Hematopoietic multipotent progenitor cell treated with erythropoietin and hydrocortisone succinate and interleukin-3 and kit ligand, for 4 days (in vitro differentiated cells): ENCODE results near the gene NBPF12.
"Not testable (repeated sequence)": the region's sequence is repeated elsewhere in the genome, so short reads cannot be mapped to it uniquely, and the experiment has no call there.

Source experiments
- DNase-seq: peaks from one replicate; pipeline ENCODE4 v3.0.0-alpha.2; 2015

NBPF12 gene, protein sequence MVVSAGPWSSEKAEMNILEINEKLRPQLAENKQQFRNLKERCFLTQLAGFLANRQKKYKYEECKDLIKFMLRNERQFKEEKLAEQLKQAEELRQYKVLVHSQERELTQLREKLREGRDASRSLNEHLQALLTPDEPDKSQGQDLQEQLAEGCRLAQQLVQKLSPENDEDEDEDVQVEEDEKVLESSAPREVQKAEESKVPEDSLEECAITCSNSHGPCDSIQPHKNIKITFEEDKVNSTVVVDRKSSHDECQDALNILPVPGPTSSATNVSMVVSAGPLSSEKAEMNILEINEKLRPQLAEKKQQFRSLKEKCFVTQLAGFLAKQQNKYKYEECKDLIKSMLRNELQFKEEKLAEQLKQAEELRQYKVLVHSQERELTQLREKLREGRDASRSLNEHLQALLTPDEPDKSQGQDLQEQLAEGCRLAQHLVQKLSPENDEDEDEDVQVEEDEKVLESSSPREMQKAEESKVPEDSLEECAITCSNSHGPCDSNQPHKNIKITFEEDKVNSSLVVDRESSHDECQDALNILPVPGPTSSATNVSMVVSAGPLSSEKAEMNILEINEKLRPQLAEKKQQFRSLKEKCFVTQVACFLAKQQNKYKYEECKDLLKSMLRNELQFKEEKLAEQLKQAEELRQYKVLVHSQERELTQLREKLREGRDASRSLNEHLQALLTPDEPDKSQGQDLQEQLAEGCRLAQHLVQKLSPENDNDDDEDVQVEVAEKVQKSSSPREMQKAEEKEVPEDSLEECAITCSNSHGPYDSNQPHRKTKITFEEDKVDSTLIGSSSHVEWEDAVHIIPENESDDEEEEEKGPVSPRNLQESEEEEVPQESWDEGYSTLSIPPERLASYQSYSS (N-terminal part only)

DNA sequence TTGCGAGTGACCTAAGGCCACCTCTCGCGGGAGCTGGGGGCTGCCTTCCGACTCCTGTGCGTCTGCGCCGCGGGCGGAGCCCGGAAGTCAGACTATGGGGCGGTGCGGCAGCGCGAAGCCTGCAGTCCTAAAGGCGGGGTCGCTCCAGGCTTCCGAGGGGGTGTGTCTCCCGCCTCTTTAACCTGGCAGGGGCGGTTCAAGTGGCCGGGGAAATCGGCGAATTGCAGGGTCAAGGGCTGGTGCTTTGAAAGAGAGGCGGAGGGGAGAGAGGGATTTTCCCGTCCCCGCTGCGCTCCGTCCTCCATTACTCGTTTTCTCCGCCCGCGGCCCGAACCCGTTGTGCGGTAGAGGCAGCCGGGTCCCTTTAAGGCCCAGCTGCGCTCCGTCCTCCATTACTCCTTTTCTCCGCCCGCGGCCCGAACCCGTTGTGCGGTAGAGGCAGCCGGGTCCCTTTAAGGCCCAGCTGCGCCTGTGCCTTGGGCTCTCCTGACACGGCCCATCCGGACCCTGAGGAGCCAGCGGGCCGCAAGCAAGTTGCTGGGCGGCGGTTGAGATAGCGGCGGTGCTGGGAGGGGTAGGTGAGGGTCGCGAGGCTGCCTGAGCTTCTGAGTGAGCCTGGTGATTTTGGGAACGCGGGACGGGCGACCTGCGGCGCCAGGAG lies at the start of gene NBPF12:
Gene NBPF12, plus strand, starts transcription at position 83 of the 661 bp plus-strand sequence. CDS start 21,820 bp downstream, outside the sequence.
- peak; percentile 95 for DNase-seq

DNA sequence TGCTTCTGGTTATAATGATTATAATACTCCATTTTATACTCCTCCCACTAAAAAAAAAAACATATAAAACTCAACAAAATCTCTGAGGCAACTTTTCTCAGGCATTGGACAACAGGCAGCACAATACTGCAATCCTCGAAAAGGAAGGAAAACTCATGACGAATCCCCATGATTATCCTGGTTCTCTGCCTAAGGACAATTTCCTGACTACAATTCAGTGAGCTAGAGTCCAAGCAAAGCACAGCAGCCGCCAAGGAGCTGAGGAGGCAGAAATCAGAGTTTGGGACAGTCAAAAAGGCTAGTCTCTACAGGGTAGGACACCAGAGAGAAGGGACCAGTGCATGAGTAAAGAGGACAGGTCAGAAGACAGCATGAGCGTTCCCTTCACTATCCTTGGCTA lies 46.8 kb upstream of the NBPF12 start:
- DNase-seq = not testable (repeated sequence)

DNA sequence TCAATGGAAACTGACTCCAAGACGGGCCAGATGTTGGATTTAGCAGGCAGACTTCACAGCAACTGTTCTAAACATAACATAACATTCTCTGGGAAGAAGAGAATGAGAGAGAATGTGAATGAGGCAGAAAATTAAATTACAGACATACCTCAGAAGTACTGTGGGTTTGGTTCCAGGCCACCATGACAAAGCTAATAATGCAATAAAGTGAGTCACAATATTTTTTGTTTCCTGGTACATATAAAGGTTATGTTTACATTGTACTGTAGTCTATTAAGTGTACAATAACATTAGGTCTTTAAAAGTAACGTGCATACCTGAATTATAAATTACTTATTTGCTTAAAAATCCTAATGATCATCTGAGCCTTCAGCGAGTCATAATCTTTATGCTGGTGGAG lies 45.8 kb upstream of the NBPF12 start:
- not testable (repeated sequence) for DNase-seq

DNA sequence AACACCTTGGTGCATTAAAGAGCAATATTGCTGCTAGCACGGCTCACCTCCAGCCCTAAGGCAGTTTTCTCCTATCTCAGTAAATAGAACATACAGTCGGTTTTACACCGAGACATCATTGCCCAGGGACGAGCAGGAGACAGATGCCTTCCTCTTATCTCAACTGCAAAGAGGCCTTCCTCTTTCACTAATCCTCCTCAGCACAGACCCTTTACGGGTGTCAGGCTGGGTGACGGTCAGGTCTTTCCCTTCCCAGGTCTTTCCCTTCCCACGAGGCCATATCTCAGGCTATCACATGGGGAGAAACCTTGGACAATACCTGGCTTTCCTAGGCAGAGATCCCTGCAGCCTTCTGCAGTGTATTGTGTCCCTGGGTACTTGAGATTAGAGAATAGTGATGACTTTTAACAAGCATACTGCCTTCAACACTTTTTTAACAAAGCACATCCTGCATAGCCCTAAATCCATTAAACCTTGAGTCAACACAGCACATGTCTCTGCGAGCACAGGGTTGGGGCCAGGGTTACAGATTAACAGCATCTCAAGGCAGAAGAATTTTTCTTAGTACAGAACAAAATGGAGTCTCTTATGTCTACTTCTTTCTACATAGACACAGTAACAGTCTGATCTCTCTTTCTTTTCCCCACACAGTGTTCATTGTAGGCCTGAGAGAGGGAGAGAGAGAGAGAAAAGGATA lies 30.4 kb upstream of the NBPF12 start:
- peak; percentile 3 for DNase-seq

DNA sequence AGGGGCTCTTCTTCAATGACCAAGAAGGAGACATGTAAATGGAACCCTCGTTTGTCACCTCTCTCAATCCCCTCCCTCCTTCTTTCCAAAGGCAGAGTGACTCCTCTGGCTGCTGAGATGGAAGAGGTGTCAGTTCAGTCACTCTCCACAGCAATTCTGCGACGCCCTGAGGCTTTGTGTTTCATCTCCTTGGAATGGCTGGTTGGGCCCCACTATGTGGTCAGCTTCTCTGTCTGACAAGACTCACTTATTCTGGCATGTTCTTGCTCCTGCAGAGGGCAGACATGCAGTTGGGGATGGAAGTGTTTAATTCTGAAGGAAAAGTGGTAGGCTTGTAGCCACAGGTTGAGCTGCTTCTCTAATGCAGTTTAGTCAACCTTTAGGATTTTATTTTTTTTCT lies 25.1 kb upstream of the NBPF12 start:
- peak; percentile 15 for DNase-seq

DNA sequence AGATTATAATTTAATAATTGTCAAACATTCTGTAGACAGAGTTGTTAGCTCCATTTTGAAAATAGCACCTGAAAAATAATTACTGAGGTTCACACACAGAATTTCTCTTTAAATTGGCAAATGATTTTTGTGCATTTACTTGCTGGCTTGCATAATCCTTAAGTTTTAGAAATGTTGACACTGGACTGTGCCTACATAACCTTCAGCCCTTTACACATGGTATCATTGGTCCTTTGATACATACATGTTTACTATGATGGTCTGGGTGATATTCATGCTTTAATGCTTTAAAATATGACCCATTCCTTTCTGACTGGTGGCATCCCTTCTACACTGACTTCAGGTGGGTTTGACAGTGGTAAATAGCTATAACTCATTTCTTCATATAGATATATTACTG lies 17.3 kb upstream of the NBPF12 start:
- DNase-seq = not testable (repeated sequence)

DNA sequence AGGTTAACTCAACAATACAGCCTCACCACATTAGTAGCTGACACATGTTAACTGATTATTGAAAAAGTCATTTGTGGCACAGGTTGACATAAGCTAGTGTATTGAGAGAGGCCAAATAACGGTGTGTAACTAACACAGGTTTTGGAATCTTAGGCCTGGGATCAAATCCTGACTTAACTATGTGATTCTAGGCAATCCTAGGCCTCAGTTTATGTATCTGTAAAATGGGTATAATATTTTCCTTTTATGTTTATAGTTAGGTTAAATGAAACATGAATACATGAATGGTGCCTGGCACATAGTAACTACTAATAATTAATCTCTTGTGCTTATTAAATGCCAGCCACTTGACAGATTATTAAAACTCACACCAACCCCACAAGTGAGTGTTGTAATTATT lies 15.5 kb upstream of the NBPF12 start:
- not testable (repeated sequence) for DNase-seq

DNA sequence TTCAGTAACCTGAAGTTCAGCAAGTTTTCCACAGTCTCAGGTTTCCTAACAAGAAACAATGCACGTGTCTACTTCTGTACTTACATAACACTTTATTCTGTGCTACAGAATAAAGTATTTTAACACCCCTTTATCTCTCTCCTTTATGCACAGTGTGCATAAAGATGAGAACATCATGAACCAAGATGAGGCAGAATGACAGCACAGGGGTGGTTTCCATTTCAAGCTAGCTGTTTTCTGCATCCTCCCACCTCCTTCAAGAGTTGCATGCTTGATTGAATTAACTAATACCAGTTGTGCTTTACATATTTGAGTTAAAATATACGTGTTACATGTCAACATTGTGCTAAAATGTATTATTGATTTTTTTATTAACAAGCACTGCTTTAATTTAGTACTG lies 14.0 kb upstream of the NBPF12 start:
- not testable (repeated sequence) for DNase-seq

DNA sequence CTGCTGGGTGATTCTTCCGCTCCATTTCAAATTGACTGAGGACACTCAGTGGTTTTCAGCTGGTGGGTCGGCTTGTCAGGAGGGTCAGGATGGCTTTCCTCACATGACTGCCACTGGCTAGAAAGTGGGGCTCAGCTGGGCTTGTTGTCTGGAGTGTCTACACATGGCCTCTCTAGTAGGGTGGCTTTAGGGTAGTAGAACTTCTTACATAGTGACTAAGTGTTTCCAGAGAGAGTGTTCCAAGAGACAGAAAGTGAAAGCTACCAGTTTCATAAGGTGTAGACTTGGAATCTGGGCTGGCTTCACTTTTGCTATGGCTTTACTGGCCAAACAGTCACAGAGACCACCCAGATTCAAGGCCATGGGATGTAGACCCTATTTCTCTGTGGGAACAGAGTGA lies 11.7 kb upstream of the NBPF12 start:
- DNase-seq = not testable (repeated sequence)

DNA sequence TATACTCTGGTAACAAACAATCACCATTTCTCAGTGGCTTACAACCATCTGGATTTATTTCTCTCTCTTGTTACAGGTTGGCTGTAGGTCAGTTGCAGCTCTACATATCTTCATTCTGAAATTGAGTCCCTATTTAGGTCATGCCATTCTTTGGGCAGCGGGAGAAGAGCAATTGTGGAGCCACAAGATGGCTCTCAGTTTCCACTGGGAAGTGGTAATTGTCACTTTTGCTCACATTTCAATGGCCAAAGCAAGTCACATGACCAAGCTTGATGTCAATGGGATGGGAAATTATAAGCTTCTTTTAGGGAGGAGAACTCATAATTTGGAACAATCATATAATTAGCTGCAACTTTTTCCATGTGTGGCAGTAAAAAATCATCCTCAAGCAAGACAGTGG lies 7.9 kb upstream of the NBPF12 start:
- not testable (repeated sequence) for DNase-seq

DNA sequence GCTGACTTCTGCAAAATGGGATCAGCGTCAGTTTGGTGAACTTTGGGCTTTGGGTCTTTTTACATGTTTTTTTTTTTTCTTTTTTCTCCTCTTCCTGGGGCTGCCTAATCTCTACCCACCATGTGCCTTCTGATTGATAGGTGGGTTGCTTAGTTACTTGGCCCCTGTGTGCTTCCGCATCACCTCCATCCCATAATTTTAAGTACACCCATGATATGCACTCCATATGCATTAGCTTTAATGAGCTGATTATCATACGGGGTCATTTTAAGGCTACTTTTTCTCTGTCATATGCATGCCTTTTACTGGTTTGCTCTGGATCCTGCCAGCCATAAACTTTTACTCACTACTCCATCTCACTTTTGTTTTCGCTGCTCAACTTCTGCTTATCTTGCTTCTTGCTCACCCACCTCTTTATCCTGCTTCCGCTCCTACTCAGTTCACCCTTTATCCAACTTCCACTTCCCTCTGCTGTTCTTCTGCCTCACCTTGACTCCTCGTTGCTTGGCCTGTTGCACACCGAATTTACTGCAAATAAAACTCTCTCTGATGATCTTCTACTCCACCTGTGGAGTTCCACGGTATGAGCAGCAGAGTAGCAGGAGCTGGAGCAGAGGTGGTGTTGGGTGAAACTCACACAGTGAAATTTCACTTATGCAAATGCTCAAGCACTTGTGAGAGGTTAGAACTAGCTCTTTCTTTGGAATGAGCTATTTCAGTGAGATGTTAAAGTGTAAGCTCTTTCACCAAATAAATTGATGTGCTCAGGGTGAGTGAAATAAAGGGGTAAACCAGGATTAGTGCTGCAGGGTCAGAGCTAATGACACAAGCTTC lies 3.5 kb upstream of the NBPF12 start:
- DNase-seq = peak; percentile 82

DNA sequence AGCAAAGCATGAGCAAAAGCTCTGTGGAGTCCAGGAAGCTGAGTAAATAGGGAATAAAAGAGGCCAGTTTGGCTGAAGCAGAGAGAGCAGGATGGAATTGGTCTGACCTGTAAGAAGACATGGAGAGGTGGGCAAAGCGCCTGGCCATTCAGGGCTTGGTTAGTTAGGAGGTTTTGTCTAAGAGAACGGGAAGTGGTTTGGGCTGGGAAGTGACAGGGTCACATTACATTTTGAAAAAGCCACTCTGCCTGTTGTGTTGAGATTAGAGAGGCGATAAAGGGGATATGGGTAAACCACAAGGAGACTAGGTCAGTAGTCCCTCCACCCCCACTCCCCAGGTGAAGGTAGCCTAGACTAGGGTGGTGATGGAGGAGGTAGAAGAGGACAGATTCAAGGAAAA lies 662 bp upstream of the NBPF12 start:
- not testable (repeated sequence) for DNase-seq

DNA sequence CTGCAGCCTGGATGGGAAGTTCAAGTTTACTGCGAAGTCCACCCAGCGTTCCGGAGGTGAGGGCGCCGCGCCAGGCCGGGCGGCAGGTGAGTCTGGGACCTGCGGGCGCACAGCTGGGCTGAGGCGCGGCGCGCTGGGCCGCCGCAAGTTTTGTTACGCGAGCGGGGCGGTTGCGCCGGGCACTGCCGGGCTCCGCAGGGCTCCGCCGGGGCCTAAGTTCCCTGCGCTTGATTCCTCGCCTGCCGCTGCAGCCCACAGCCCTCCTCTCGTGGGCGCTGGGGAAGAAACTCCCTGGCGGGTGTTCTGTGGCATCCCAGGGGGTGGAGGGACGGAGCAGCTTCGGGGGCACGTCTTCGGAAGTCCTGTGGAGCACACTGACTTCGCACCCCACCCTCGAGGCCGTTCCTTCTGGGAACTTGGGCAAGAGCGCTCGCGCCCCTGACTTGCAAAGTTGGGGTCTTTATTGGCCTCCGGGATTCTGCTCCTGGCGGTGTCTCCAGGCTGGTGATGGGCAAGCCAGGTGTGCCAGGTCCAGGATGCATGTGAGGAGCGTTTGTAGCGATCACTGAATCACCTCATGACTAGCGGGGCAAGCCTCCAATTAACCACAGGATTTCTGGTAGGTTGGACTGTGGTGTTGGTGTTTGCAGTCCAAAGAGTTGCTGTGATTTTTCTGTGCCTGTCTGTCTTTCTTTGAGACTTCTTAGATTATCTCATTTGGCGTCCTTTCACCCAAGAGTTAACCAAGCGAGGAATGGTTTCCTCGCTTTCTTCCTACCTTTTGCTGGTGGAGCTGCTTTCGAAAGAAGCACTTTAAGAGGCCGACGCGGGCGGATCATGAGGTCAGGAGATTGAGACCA lies 1.0 kb downstream of the NBPF12 start:
- peak; percentile 34 for DNase-seq

DNA sequence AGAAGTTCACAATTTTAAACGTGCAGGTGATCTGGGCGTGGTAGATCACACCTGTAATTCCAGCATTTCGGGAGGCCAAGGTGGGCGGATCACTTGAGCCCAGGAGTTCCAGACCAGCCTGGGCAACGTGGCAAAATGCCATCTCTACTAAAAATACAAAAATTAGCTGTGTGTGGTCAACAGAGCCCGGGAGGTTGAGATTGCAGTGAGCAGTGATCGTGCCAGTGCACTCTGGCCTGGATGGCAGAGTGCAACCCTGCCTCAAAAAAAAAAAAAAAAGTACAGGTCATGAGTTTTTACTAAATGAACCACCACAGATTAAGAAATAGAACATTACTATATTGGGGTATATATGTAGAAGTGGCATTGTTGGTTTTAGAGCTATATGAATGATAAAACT lies 2.2 kb downstream of the NBPF12 start:
- not testable (repeated sequence) for DNase-seq

DNA sequence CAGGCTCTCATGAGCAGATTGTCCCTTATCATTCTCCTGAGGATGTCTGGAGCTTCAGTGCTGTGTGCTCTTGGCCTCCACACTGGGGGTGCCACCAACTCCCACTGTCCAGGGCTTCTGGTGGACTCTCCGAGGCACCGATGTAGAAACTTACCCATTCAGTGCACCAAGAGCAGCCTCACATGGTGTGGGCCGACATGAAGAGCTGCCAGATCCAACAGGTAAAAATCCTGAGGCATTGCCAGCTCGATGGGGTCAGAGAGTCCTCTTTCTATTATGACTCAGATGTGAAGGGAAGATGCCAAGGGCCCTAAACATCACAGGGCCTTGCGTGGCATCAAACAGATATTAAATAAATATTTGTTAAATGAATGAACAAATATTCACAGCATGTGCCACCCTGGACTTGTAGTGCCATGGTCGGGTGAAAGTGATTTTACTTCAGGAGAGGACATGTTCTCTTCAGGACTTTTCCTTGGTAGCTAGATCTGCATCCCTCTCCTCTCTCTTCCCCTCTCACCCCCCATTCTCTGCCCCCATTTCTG lies 5.3 kb downstream of the NBPF12 start:
- not testable (repeated sequence) for DNase-seq

DNA sequence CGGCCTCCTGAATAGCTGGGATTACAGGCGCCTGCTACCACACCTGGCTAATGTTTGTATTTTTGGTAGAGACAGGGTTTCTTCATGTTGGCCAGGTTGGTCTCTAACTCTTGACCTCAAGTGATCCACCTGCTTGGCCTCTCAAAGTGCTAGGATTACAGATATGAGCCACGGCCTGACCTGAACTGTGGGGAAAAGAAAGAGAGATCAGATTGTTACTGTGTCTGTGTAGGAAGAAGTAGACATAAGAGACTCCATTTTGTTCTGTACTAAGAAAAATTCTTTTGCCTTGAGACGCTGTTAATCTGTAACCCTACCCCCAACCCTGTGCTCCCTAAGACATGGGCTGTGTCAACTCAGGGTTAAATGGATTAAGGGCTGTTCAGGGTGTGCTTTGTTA lies 10.0 kb downstream of the NBPF12 start:
- not testable (repeated sequence) for DNase-seq

DNA sequence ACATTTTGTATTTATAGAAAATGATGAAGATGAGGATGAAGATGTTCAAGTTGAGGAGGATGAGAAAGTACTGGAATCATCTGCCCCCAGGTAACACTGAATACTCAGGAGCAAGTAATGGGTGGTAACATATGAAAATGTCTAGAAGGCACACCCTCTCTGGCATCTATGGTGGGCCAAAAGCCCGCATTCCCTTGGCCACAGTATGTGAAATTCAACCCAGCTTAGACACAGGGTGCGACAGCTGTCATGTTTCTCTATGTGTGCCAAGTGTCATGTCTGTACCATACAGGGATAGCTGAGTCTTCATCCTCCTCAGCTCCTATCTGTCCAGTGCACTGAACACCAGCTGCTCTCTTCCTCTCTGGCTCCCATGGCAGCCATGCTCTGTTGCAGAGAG lies 26.2 kb downstream of the NBPF12 start:
- not testable (repeated sequence) for DNase-seq

DNA sequence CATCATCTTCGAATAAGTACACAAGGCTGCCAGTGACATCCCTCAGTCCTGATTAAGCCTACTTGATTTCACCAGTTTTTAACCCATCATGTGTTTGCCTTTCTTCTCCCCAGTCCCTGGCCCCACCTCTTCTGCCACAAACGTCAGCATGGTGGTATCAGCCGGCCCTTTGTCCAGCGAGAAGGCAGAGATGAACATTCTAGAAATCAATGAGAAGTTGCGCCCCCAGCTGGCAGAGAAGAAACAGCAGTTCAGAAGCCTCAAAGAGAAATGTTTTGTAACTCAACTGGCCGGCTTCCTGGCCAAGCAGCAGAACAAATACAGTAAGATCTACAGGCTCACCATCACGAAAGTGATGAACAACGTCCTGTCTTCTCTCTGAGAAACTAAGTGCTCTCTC lies 28.2 kb downstream of the NBPF12 start:
- peak; percentile 1 for DNase-seq

DNA sequence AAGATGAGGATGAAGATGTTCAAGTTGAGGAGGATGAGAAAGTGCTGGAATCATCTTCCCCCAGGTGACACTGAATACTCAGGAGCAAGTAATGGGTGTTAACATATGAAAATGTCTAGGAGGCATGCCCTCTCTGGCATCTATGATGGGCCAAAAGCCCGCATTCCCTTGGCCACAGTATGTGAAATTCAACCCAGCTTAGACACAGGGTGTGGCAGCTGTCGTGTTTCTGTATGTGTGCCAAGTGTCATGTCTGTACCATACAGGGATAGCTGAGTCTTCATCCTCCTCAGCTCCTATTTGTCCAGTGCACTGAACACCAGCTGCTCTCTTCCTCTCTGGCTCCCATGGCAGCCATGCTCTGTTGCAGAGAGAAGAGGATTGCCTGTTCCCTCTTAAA lies 32.5 kb downstream of the NBPF12 start:
- DNase-seq = not testable (repeated sequence)

DNA sequence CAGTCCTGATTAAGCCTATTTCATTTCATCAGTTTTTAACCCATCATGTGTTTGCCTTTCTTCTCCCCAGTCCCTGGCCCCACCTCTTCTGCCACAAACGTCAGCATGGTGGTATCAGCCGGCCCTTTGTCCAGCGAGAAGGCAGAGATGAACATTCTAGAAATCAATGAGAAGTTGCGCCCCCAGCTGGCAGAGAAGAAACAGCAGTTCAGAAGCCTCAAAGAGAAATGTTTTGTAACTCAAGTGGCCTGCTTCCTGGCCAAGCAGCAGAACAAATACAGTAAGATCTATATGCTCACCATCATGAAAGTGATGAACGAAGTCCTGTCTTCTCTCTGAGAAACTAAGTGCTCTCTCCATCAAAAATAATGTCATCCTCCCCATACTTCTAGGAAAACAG lies 34.6 kb downstream of the NBPF12 start:
- DNase-seq = not testable (repeated sequence)
